Neural cell (in vitro differentiated cells): Measurements from ENCODE around the gene MACROH2A2. TPM values are rescaled to one million over a fixed set of nuclear protein-coding genes. Genes with fewer than 3 reads are reported as not detected.

Source experiments
- H2AFZ ChIP-seq: fragments of 200-600, 300-800 bp; sonication (generic), shearing (Covaris generic); 2 replicates; pipeline ENCODE4 v1.6.0; 2014; ENCODE audit warnings: low read depth, mild to moderate bottlenecking, antibody characterized with exemption, low read length, moderate library complexity
- H3F3A ChIP-seq: fragments of 200-600 bp; shearing (Covaris generic); 2 replicates; pipeline ENCODE4 v1.6.1; 2016; ENCODE audit warnings: mild to moderate bottlenecking, moderate library complexity, mixed read lengths, antibody characterized with exemption, low read length; ENCODE audit not compliant: insufficient read depth, poor library complexity, severe bottlenecking
- H3K27ac ChIP-seq: fragments of 200-600, 300-800 bp; sonication (generic), shearing (Covaris generic); 2 replicates; pipeline ENCODE4 v1.5.1; 2014; ENCODE audit warnings: mild to moderate bottlenecking, low read length, moderate library complexity
- H3K27me3 ChIP-seq: fragments of 300-800, 200-600 bp; sonication (generic), shearing (Covaris generic); 2 replicates; pipeline ENCODE4 v1.6.0; 2014; ENCODE audit warnings: mild to moderate bottlenecking, low read depth, low read length, moderate library complexity; ENCODE audit not compliant: insufficient read depth
- H3K36me3 ChIP-seq: fragments of 300-800, 200-600 bp; sonication (generic), shearing (Covaris generic); 2 replicates; pipeline ENCODE4 v1.5.1; 2014; ENCODE audit warnings: mild to moderate bottlenecking, antibody characterized with exemption, low read length, moderate library complexity; ENCODE audit not compliant: insufficient read depth
- H3K4me2 ChIP-seq: fragments of 300-800, 200-600 bp; sonication (generic), shearing (Covaris generic); 2 replicates; pipeline ENCODE4 v1.6.0; 2014; ENCODE audit warnings: mild to moderate bottlenecking, low read length
- H3K4me3 ChIP-seq: fragments of 300-800, 200-600 bp; sonication (generic), shearing (Covaris generic); 2 replicates; pipeline ENCODE4 v1.5.1; 2014; ENCODE audit warnings: mild to moderate bottlenecking, low read length, moderate library complexity
- H3K79me2 ChIP-seq: fragments of 200-600 bp; shearing (Covaris generic); replicated peaks from 2 replicates; pipeline ENCODE4 v1.6.0; 2014; ENCODE audit warnings: mild to moderate bottlenecking, low read length, moderate library complexity; ENCODE audit not compliant: insufficient read depth
- H3K9ac ChIP-seq: fragments of 300-800, 200-600 bp; sonication (generic), shearing (Covaris generic); 2 replicates; pipeline ENCODE4 v1.6.1; 2016; ENCODE audit warnings: mild to moderate bottlenecking, low read length, mixed read lengths
- H3K9me2 ChIP-seq: fragments of 200-600 bp; shearing (Covaris generic); 2 replicates; pipeline ENCODE4 v1.6.1; 2016; ENCODE audit warnings: mild to moderate bottlenecking, low read length, mixed read lengths; ENCODE audit not compliant: insufficient read depth
- H3K9me3 ChIP-seq: fragments of 200-600, 300-800 bp; sonication (generic), shearing (Covaris generic); 2 replicates; pipeline ENCODE4 v1.6.1; 2016; ENCODE audit warnings: mild to moderate bottlenecking, mixed run types, low read length, moderate library complexity, mixed read lengths
- H4K20me1 ChIP-seq: fragments of 200-600 bp; shearing (Covaris generic); 2 replicates; pipeline ENCODE4 v1.6.1; 2016; ENCODE audit warnings: mild to moderate bottlenecking, mixed run types; ENCODE audit not compliant: insufficient read depth
- CTCF ChIP-seq: fragments of 450-650 bp; IDR thresholded peaks from 2 replicates; pipeline ENCODE4 v1.5.1; 2014; ENCODE audit warnings: antibody characterized with exemption, mild to moderate bottlenecking, moderate library complexity; ENCODE audit not compliant: poor library complexity, severe bottlenecking
- EP300 ChIP-seq: fragments of 450-650 bp; conservative IDR thresholded peaks from 2 replicates; pipeline ENCODE4 v1.6.1; 2014; ENCODE audit warnings: antibody characterized with exemption, mild to moderate bottlenecking, moderate library complexity; ENCODE audit not compliant: poor library complexity, severe bottlenecking
- EZH2 ChIP-seq: fragments of 200-600, 300-800 bp; shearing (Covaris generic), sonication (generic); IDR thresholded peaks from 2 replicates; pipeline ENCODE4 v1.6.1; 2014; ENCODE audit warnings: antibody characterized with exemption, low read length, borderline replicate concordance, mild to moderate bottlenecking; ENCODE audit not compliant: insufficient read depth, poor library complexity, severe bottlenecking
- MXI1 ChIP-seq: fragments of 450-650 bp; conservative IDR thresholded peaks from 2 replicates; pipeline ENCODE4 v1.6.1; 2014; ENCODE audit warnings: antibody characterized with exemption, mild to moderate bottlenecking; ENCODE audit not compliant: poor library complexity, severe bottlenecking
- POLR2AphosphoS5 ChIP-seq: IDR thresholded peaks from 2 replicates; pipeline ENCODE4 v1.6.1; 2012
- RAD21 ChIP-seq: fragments of 450-650 bp; conservative IDR thresholded peaks from 2 replicates; pipeline ENCODE4 v1.6.1; 2014; ENCODE audit warnings: antibody characterized with exemption, mild to moderate bottlenecking, moderate library complexity
- REST ChIP-seq: IDR thresholded peaks from 2 replicates; pipeline ENCODE4 v1.6.1; 2012; ENCODE audit warnings: borderline replicate concordance
- SMC3 ChIP-seq: fragments of 450-650 bp; conservative IDR thresholded peaks from 2 replicates; pipeline ENCODE4 v1.6.1; 2014; ENCODE audit warnings: antibody characterized with exemption, mild to moderate bottlenecking, moderate library complexity; ENCODE audit not compliant: poor library complexity
- TAF1 ChIP-seq: IDR thresholded peaks from 2 replicates; pipeline ENCODE4 v1.6.1; 2012; ENCODE audit warnings: low read depth
- polyA plus RNA-seq: library from polyadenylated mRNA; depleted of rRNA; stranded (reverse); fragments of >200 nt; gene quantifications from 2 replicates; pipeline ENCODE4 v1.2.3, GENCODE V29; 2014

MACROH2A2 gene
- polyA plus RNA-seq, 1 donor from 2014 or later: 173 TPM

GRCh38 chr10:70145666-70146488 lies 93.2 kb downstream of the MACROH2A2 start:
- H3K36me3 ChIP-seq: no peaks in the 10 kb centered on the region
- H3K4me3 ChIP-seq: peak overlapping the region; percentile 82
- peak overlapping the region; percentile 91 for H3K27ac ChIP-seq
- H3K9ac ChIP-seq: peak overlapping the region; percentile 87
- H3K9me3 ChIP-seq: no peaks in the 10 kb centered on the region
- no peaks in the 10 kb centered on the region for H3K9me2 ChIP-seq
- no peaks in the 10 kb centered on the region for H4K20me1 ChIP-seq
- peaks cover 8% of the 10 kb centered on the region for H3F3A ChIP-seq
- no peaks in the 10 kb centered on the region for H3K79me2 ChIP-seq
- peak overlapping the region; percentile 62 for H3K4me2 ChIP-seq
- H2AFZ ChIP-seq: peak overlapping the region; percentile 69
- TF ChIP-seq EP300: no peak
- peak; percentile 91 for TF ChIP-seq CTCF
- peak; percentile 91 for TF ChIP-seq MXI1
- TF ChIP-seq TAF1: no peak
- peak; percentile 46 for TF ChIP-seq RAD21
- TF ChIP-seq SMC3: peak; percentile 46
- peak; percentile 67 for TF ChIP-seq POLR2AphosphoS5
- TF ChIP-seq REST: no peak
- no peak for TF ChIP-seq EZH2
- no peaks in the 10 kb centered on the region for H3K27me3 ChIP-seq

- peak within 1 kb of the TSS; percentile 69 for H2AFZ ChIP-seq
- peak within 1 kb of the TSS; percentile 91 for H3K27ac ChIP-seq
- H3K9ac ChIP-seq: peak within 1 kb of the TSS; percentile 87
- no peaks in the 10 kb centered on the region for H3K79me2 ChIP-seq
- H3K4me3 ChIP-seq: peak within 1 kb of the TSS; percentile 82
- no peaks in the 10 kb centered on the region for H4K20me1 ChIP-seq
- no peaks in the 10 kb centered on the region for H3K36me3 ChIP-seq
- TF ChIP-seq RAD21 (peak; percentile 72), REST (peak; percentile 79), TAF1 (peak; percentile 96), CTCF (peak; percentile 98), SMC3 (peak; percentile 67), EP300 (peak; percentile 29), MXI1 (no peak), EZH2 (no peak), POLR2AphosphoS5 (peak; percentile 94)
- no peaks in the 10 kb centered on the region for H3K9me2 ChIP-seq
- H3K4me2 ChIP-seq: peak within 1 kb of the TSS; percentile 73
- no peaks in the 10 kb centered on the region for H3K27me3 ChIP-seq
- peaks cover 8% of the 10 kb centered on the region for H3F3A ChIP-seq
- H3K9me3 ChIP-seq: no peaks in the 10 kb centered on the region
Measured at GRCh38 chr10:70146489-70147258, 94.0 kb downstream of the MACROH2A2 start, which contains the start of gene TYSND1. Gene TYSND1, minus strand, starts transcription at chr10:70146700. Its CDS starts 114 bp downstream, at chr10:70146586.
